C1 segment of cervical spinal cord (tissue), 14 donors: ENCODE data around the gene CDC42EP1.
"Not testable (repeated sequence)": the region's sequence is repeated elsewhere in the genome, so short reads cannot be mapped to it uniquely, and the experiment has no call there.

Experiments
- DNase-seq, 14 donors: peaks; one replicate each; lab custom pipeline; 2025; lab: John Stamatoyannopoulos, UW

CDC42EP1 gene

DNA sequence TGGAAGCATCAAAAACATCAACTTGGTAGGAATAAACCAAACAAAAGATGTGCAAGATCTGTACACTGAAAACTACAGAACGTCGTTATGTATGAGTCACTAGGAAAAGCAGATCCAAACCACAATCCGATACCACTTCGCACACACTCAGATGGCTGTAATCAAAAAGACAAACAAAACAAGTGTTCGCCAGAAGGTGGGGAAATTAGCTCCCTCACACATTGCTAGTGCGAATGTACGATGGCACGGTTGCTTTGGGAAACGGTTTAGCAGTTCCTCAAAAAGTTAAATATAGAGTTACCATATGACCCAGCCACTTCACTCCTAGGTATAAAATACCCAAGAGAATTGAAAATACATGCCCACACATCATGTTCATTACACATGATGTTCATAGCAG, 26.3 kb upstream of the CDC42EP1 start:
- DNase-seq, result no peak

DNA sequence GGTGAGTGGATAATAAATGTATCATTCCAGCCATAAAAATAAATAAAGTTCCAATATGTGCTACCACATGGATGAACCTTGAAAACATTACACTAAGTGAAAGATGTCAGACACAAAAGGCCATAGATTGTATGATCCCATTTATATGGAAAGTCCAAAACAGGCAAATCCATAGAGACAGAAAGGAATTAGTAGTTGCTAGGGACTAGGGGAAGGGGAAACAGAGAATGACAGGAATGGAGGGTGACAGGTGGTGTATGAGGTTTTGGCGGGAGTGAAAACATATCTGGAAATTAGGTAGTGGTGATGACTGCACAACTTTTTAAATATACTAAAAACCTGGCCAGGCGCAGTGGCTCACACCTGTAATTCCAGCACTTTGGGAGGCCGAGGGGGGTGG, 25.8 kb upstream of the CDC42EP1 start:
- DNase-seq, result no peak

DNA sequence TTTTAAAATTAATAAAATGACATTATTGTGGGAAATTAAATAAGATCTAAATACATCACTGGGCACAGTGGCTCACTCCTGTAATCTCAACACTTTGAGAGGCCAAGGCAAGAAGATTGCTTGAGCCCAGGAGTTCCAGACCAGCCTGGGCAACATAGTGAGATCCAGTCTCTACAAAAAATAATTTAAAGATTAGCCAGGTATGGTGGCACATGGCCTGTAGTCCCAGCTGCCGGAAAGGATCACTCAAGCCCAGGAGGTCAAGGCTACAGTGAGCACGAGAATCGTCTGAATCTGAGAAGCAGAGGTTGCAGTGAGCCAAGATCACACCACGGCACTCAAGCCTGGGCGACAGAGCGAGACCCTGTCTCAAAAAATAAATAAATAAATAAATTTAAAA, 25.1 kb upstream of the CDC42EP1 start:
- DNase-seq, result no peak

DNA sequence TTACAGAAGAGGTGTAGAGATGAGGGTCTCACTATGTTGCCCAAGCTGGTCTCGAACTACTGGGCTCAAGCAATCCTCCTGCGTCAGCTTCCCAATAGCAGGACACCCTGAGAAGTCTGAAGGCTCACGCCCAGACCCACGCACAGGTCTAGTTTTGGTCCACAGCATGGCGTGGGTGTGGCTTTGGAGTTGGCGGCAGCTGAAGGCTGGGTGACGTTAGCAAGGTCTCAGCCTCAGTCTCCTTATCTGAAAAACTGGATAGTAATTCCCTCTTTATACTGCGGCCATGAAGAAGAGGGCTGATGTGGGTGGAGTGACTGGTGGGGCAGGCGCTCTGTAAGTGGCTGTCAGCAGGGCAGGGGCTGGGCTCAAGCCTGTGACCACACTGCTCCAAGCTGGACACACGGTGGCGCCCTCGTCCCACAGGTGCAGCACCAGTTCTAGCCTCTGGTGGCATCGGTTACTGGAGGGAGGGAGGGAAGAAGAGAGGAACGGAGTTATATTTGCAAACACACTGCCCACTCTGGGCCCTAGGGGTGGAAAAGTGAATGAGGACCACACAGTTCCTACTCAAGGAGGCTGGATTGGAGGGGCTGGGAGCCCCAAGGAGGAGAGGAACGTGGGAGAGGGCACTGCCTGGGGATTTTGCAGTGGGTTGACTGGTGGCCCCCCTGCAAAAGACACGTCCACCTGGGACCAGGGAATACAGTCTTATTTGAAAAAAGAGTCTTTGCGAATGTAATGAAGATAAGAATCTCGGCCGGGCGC, 21.5 kb upstream of the CDC42EP1 start:
- DNase-seq, result peak in 13 of 14 donors; percentile 29 to 91 (median 79)

DNA sequence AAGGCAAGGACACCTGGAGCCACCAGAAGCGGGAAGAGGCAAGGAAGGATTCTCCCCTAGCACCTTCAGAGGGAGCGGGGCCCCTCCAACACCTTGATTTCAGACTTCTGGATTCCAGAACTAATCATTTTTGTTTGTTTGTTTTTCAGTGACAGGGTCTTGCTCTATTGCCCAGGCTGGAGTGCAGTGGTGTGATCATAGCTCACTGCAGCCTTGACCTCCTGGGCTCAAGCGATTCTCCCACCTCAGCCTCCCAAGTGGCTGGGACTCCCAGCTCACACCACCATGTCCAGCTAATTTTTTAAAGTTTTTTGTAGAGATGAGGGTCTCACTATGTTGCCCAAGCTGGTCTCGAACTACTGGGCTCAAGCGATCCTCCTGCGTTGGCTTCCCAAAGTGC, 20.5 kb upstream of the CDC42EP1 start:
- DNase-seq, result not testable (repeated sequence)

DNA sequence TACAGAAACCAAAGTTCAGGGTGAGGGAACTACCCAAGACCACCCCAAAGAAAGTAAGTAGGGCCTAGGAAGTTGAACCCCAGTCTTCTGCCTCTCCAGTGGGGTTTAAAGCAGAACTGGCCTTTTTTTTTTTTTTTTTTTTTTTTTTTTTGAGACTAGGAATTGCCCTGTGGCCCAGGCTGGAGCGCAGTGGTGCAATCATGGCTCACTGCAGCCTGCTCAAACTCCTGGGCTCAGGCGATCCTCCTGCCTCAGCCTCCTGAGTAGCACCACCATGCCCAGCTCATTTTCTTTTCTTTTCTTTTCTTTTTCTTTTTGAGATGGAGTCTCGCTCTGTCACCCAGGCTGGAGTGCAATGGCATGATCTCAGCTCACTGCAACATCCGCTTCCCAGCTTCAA, 17.9 kb upstream of the CDC42EP1 start:
- not testable (repeated sequence) for DNase-seq

DNA sequence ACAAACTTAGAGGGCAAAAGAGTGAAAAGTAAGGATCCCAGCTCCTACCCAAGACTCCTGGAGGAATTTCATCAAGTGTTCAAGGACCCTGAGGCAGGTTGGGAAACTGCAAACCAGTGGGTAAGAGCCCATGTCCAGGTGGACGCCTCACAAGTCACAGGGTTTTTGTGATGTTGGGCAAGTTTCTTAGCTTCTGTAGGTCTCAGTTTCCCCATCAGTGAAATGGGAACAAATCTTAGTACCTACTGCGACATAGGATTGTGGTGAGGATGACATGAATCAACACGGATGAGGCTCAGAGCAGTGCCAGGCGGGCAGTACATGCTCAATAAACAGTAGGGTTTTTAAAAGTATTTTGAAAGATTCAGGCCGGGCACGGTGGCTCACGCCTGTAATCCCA, 17.3 kb upstream of the CDC42EP1 start:
- no peak for DNase-seq

DNA sequence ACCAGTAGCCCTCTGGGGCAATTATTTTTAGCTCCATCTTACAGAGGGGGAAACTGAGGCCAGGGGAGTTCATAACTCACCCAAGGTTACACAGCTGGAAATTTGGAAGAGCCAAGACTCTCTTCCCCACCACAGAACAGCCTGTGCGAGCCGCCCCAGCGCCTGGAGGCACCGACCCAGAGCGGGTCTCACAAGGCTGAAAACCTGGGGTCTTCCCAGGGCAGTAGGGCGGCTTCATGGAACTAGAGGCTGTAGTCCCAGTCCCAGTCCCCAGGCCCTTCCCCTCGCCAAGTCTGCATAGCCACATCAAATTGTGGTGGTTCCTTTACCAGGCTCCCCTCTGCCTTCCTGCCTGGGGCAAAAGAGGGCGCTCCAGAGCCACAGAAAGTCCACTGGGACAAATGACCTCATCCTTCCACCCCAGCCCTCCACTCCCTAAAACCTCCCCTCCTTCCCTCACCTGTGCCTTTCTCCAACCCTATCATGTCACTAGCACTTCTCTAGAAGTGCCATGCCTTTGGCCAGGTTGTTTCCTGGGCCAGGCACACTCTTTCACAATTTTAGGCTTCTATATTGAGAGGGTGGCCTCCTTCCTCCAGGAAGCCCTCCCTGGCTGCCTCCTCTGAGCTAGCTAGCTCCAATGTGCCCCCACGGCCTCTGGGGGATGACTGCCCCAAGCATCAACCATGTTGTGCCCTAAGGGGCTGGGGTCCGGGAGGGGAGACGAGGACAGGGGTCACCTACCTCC, 15.2 kb upstream of the CDC42EP1 start:
- DNase-seq, result peak in 9 of 14 donors; percentile 16 to 57 (median 21)

DNA sequence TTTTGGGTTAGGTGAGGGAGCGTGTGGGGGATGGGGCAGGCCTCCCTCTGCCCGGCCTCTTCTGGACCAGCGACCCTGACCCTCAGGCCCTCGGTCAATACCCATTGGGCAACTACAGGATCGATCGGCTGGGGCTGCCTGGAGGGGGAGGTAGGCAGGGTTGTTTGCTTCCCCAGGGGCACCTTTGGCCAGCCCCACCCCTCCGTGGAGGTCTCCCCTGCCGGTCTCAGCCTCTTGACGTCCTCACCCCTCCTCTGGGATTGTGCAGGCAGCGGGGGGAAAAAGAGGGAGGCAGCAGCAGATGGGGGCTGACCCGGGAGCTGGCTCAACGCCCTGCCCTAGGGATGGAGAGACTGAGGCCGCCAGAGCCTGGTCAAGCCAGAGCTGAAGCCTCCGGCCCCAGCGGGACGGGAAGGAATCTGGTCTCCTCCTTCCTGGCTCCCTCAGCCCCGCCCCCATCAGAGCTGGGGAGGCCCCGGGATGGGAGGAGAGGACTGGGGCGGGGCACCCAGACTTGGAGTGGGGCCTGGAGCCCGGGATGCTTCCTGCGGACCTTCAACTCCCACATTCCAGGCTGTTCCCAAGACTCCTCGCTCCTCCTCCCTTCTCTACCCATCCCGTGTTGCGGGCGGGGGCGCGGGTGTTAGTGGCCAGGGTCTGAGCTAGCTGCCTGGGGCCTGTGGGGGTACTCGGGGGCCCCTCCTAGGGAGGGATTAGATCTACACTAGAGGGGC, 14.4 kb upstream of the CDC42EP1 start:
- peak in 8 of 14 donors; percentile 26 to 66 (median 46) for DNase-seq

DNA sequence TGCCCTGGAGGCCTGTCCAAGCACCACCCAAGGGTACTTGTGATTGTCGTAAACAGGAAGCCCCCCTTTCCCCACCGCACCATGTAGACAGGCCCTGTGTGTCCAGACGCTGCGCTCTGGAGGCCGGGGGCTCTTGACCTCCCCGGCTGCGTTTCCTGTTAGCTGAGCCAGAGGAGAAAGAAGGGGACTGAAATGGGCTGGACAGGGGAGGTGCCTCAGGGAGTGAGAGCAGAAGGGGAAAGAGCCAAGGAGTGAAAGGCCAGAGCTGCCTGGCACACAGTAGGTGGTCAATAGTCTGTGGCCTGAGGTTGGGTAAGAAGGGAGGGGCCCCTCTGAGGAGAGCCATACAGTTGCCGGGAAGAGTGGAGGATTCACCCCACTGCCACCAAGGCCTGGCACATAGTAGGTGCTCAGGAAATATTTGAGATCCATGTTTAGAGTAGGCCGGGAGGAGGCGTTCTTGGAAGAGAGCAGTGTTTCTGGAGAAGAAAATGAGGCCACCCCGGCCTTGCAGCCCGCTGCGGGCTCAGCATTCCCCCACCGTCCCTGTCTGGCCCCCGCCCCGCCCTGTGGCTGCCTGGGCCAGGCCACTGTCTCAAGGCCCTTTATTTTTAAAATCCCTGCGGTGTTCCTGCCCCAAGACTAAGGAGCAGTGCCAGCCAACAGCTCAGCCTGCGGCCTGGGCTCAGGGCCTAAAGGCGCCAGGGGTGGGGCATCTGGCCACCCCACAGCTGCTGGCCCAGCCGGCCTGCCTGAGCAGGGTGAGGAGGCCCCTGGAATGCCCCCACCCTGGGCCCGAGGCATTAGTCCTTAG, 13.6 kb upstream of the CDC42EP1 start:
- peak in 9 of 14 donors; percentile 37 to 80 (median 60) for DNase-seq

DNA sequence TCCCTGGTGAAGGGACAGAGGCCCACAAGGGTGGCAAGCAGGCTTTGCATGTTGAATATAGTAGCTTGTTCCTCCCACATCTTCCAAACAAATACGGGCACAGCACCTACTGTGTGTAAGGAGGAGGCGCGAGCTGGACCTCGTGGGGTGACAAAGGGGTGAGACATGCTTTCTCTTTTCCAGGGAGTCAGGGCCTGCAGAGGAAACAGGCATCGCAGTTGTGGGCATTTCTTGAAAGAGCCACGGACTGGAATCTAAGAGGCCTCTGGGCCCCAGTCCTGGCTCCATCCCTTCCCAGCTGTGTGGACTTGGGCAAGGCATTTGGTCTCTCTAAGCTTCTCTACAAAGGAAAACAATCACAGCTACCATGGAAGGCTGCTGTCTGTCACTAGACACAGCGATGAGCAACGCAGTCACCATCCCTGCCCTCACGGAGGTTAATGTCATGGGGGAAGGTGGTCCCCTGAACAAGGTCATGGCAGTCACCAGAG, 13.0 kb upstream of the CDC42EP1 start:
- DNase-seq, result peak in 3 of 14 donors; percentile 48 to 66 (median 66)

DNA sequence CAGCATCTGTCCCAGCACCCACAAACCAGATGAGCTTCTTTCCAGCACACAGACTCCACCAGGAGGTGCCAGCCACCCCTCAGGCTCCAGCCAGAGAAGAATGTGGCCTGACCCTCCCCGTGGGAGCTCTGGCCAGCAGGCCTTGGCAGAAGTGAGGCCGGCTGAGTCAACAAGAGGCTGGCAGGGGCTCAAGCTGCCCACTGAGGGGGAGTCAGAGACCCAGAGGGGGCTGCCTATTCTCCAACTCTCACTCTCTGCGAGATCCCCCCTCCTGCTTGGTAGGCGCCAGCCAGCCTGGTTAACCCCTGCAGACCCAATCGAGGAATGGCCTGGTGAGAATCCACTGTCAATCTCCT, 10.6 kb upstream of the CDC42EP1 start:
- peak in 12 of 14 donors; percentile 11 to 90 (median 74) for DNase-seq

DNA sequence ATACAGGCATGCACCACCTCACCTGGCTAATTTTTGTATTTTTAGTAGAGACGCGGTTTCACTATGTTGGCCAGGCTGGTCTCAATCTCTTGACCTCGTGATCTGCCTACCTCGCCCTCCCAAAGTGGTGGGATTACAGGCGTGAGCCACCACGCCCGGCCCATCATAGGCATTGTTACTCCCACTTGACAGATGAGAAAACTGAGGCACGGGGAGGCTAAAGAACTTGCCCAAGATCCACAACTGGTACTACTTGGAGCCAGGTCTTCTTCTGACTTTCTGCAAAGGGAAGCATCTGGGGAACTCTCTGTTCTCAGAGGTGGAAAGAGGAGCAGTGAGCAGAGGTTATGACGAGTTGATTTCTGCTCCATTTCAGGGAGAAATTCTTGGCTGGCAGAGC, 9.4 kb upstream of the CDC42EP1 start:
- DNase-seq, result not testable (repeated sequence)

DNA sequence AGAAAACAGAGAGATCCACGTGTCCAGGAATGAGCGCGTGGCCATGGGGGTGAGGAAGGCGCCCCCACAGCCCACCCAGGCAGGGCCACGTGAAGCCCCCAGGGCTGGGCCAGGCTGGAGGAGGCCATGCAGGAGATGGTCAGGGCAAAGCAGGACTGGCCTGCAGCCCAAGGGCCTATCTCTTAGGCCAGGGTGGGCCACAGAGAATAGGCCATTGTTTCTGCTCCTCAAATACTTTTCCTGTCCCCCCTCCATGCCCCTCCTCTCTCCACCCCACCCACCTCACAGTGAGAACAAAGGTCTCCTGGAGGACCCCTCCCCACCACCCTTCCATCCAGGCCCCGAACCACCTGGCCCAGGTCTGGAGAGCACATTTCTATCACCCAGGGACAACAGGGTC, 8.3 kb upstream of the CDC42EP1 start:
- DNase-seq, result no peak

DNA sequence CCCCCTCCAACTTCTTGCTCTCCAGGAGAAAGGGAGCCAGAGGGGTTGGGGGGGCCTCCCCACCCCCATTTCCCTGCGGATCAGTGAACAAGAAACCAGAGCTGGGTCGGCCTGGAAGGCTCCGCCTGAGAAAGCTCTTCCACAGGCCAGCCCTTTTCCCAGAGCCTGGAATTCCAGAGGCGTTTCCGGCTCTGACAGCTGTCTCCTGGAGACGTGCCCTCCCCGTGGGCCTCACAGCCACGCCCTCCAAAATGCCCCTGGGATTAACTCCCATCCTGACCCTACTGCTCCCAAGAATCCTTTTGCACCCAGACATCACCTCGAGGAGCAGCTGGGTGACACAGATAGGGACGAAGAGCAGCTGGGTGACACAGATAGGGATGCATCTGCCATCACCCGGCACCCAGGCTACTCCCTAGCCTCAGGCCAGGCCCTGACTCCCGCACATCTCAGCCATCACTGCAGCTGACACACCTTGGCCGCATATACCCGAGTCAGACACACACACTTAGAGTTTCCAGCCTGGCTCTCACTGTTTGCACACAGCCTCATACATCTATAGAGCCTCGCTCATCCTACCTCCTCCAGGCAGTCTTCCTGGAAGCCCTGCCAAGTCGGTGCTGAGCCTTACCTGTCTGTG, 7.6 kb upstream of the CDC42EP1 start:
- peak in 1 of 14 donors; percentile 34 for DNase-seq

DNA sequence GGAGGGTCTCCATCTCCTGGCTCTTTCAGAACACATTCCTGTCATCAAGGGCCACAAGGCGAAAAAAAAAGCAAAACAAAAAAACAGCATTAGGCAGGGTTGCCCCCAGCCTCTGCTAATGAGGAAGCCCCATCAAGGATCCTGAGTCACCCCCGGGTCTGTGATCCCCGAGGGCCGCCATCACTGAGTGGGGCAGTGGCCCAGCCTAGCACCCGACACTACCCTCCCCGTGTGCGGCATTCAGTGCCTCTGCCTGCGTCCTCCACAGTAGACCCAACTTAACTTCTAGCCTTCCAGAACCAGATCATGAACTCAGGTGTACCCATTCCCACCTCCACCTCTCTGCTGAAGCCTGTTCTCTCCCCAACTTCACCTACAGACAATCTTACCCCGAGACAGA, 6.6 kb upstream of the CDC42EP1 start:
- DNase-seq, result no peak

DNA sequence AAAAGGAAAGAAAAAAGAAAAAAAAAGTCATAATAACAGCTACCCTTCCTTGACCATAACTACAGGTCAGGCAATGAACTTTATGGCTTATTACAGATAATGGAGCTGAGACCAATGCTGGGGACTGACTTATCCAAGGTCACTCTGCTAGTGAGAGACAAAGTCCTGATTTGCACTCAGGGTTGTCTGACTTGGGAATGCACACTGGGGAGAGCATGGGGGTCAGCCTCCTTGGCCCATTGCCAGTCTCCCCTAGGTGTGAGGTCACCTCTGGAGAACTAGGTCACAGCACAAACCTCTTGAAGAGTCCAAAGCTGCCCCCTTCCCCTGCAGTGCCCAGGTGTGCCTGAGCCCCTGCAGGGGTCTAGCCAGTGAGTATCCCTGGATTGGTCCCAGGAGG, 5.3 kb upstream of the CDC42EP1 start:
- DNase-seq, result no peak

DNA sequence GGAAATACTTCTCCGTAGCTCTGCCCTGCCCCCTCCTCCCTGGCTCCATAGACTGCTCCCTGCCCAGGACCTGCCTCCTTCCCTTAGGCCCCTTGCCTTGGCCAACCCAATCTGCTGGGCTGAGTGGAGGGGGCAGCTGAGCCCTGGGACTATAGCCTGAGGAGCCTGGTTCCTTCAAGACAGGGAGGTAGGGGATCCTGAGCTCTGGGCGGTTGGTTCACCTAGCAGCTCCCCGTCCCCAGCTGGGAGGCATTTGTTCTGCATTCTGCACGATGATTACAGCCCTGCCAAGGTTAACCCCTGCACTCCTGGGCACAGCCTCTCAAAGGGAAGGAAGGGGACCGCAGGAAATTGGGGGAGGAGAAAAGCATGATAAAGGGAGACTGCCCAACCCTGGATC, 3.6 kb upstream of the CDC42EP1 start:
- DNase-seq, result no peak

DNA sequence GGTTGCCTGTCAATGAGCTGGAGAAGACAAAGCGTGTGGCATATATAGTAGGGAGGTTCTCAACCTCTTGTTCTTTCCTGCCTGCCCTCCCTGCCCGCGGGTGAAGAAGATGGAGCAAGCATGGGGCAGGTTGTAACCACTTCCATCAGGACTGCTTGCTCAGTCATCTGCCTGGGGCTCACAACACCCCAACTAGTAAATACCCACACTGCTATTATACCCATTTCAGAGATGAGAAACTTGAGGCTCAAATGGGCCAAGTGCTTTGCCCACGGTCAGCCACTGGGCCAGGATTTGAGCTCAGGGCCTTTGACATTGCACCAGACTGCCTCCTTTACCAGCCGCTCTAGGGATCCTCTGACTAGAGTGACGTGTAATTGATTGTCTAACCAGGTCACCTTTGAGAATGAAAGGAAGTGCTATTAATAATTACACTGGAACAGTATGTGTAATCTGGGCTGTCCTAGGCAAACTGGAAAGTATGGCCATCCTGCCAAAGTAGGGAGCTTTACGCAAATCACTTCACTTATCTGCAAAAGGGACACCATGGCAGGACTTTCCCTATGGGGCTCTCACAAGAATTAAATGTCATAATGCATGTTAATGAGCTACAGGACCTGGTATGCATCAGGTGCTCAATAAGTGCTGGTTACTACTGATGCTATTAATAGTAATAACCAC, 2.8 kb upstream of the CDC42EP1 start:
- no peak for DNase-seq

DNA sequence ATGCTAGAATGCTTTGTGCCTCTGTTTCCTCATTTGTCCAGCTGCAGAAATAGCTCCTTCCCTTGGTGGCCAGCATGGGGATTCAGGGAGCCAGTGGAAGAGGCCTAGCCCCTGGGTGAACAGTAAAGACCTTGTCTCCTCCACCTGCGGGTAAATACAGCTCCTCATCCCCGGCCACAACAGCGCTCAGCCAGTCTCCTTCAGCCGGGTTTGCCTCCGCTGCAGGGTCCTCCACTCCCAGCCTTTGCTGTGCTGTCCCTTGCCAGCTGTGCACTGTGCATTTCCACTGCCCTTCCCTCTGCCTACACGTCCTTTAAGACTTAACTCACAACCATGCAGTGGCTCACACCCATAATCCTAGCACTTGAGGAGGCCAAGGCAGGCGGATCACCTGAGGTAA, 1.5 kb upstream of the CDC42EP1 start:
- no peak for DNase-seq
